ENCODE measurements around the gene OTUD5.

Gene OTUD5

GRCh38 chrX:48911412-48912182 lies 45.8 kb downstream of the OTUD5 start, which contains the start of gene SLC35A2:
Gene SLC35A2, minus strand, starts transcription at chrX:48911646. Its CDS starts 10 bp downstream, at chrX:48911636.
- DNase-seq (ENCODE audit: low read depth, low spot score) = peak; percentile 70

GRCh38 chrX:48910926-48911411 lies 46.4 kb downstream of the OTUD5 start:
- DNase-seq (ENCODE audit: low read depth, low spot score) = no peak

GRCh38 chrX:48909703-48910294 lies 47.6 kb downstream of the OTUD5 start:
- DNase-seq (ENCODE audit: low read depth, low spot score) = no peak

- DNase-seq (ENCODE audit: low read depth, low spot score) = no peak
Measured at GRCh38 chrX:48908600-48908999, 48.8 kb downstream of the OTUD5 start.

GRCh38 chrX:48905090-48905790 lies 52.2 kb downstream of the OTUD5 start:
- no peak for DNase-seq (ENCODE audit: low read depth, low spot score)

- no peak for DNase-seq (ENCODE audit: low read depth, low spot score)
Measured at GRCh38 chrX:48904626-48905025, 52.8 kb downstream of the OTUD5 start.

- no peak for DNase-seq (ENCODE audit: low read depth, low spot score)
Measured at GRCh38 chrX:48904180-48904579, 53.2 kb downstream of the OTUD5 start.

- DNase-seq (ENCODE audit: low read depth, low spot score) = no peak
Measured at GRCh38 chrX:48903290-48903689, 54.1 kb downstream of the OTUD5 start.

- DNase-seq (ENCODE audit: low read depth, low spot score) = no peak
Measured at GRCh38 chrX:48902776-48903175, 54.6 kb downstream of the OTUD5 start.

GRCh38 chrX:48902135-48902534 lies 55.3 kb downstream of the OTUD5 start:
- DNase-seq (ENCODE audit: low read depth, low spot score) = no peak

GRCh38 chrX:48901069-48901468 lies 56.3 kb downstream of the OTUD5 start:
- no peak for DNase-seq (ENCODE audit: low read depth, low spot score)

- no peak for DNase-seq (ENCODE audit: low read depth, low spot score)
Measured at GRCh38 chrX:48899078-48899410, 58.4 kb downstream of the OTUD5 start.

- peak; percentile 63 for DNase-seq (ENCODE audit: low read depth, low spot score)
Measured at GRCh38 chrX:48897625-48898306, 59.6 kb downstream of the OTUD5 start, which contains the start of the genes PQBP1 and TIMM17B. Gene PQBP1, plus strand, starts transcription at chrX:48897930. Its CDS starts 580 bp downstream, at chrX:48898510. Gene TIMM17B, minus strand, starts transcription at chrX:48897768. Its CDS starts 19 bp downstream, at chrX:48897749.

- no peak for DNase-seq (ENCODE audit: low read depth, low spot score)
Measured at GRCh38 chrX:48897157-48897624, 60.2 kb downstream of the OTUD5 start.

GRCh38 chrX:48896611-48897011 lies 60.8 kb downstream of the OTUD5 start:
- DNase-seq (ENCODE audit: low read depth, low spot score) = no peak

GRCh38 chrX:48894891-48895290 lies 62.5 kb downstream of the OTUD5 start:
- no peak for DNase-seq (ENCODE audit: low read depth, low spot score)

- no peak for DNase-seq (ENCODE audit: low read depth, low spot score)
Measured at GRCh38 chrX:48893556-48894348, 63.7 kb downstream of the OTUD5 start.

GRCh38 chrX:48892896-48893295 lies 64.5 kb downstream of the OTUD5 start:
- no peak for DNase-seq (ENCODE audit: low read depth, low spot score)

GRCh38 chrX:48891402-48892288 lies 65.8 kb downstream of the OTUD5 start:
- no peak for DNase-seq (ENCODE audit: low read depth, low spot score)

- no peak for DNase-seq (ENCODE audit: low read depth, low spot score)
Measured at GRCh38 chrX:48890934-48891401, 66.4 kb downstream of the OTUD5 start.

Measured in activated naive CD8-positive, alpha-beta T cell treated with anti-CD3 and anti-CD28 coated beads, Interleukin-2, amount 50 U/mL, for 16 hours (primary cell).